HCEC 1CT (cell line): ENCODE measurements around the gene PRKN.

Source experiments
- DNase-seq: peaks from one replicate; pipeline ENCODE4 v3.0.0-alpha.2; 2017

The PRKN gene

DNA sequence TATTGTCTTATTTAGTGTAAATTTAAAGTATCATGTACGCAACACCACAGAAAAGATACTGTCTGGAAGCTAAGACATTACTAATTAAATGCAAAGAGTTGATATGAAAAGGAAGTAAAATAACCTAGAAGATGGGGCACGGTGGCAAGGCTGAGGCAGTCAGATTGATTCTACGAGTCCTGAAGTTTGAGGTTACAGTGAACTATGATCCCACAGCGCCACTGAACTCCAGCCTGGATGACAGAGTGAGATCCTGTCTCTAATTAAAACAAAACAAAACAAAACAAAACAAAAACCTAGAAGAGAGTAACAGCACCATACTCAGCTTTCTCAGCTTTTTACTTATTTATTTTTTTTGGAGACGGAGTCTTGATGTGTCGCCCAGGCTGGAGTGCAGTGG lies 199.0 kb downstream of the PRKN start:
- no peak for DNase-seq

DNA sequence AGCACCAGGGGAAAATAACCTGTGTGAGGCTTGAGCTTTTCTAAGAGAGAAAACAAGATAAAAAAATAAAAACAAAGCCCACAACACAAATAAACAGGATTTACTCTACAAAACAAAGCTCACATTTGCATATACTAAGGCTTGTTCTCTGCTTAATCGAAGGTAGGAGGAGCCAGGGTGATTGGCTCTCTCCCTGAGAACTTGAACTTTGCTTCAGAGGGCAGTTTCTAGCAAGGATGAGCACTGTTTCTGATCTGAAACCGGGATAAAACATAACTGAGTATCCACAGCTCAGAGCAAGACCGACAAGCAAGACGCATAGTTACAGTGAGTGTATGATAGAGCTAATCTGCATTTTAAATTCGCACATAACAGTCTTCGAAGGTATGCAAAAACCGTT lies 200.6 kb downstream of the PRKN start:
- no peak for DNase-seq

GRCh38 chr6:162525181-162525580 lies 202.4 kb downstream of the PRKN start:
- DNase-seq = no peak

DNA sequence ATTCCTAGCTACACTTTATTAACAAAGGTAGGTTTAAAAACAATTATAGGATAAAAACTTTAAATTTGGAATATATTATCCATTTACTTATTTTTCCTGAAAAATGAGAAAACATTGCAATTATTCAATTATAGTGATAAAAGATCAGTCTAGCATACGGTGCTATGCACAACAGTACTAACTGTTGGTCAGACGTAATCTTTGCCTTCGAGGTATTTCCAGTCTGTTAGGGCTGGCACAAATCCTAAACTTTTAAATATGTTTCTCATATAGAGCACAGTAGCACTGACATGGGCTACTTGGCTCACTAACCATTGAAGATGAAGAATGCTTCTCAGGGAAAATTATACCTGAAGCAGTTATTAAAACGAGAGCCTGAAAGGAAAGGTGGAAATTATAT lies 214.8 kb downstream of the PRKN start:
- DNase-seq = no peak

DNA sequence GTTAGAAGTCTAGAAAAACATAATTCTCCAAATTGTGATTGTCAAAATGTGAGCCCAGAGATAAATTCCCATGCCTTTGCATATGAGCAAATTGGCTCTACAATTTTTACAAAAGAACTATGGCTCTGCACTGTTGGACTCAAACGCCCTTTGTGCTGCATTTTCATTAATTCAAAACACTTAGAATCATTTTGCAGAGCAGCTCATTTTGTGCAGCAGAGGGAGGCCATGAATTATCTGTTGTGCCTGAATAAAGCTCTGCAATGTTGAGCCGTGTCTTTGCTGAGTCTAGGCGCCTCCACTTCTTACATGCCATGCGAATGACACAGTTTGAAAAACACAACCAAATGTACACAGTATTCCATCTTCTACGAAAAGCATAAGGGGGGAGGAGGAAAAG lies 230.2 kb downstream of the PRKN start:
- DNase-seq = no peak

DNA sequence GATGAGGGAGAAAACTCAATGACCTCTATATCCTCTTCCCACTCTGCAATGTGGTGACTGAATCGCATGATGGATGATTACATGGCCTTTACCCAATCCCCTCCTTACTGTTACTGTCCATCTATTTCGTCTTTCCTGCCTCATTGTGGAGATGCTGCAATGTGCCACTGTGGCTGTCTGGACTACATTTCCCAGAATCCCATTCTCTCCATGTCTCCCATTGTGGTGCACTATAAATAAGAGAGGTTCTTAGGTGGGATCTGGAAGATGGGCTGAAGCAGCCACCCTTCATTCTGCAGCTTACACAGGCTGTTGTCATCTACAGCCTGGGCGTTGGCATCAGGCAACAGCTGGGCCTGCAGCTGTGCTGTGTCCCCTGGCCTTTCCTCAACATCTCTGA lies 233.6 kb downstream of the PRKN start:
- no peak for DNase-seq

DNA sequence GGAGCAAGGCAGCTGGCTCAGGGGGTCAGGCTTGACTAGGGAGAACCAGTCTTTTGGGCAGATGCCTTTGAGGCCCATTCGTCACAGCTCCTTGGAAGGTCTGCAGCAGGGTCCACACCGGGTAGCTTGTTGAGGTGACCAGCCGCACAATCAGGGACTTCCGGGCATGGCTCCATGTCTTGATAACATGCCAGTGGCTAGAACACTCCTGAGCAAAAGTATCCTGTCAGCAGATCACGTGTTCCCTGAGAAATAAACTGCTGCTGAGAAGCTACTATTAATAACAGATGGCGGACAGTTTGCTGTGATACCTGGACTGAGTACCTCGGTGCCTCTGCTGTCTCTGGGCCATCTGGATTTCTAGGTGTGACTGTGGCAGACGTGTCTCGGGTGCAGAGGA lies 235.9 kb downstream of the PRKN start:
- DNase-seq = no peak

GRCh38 chr6:162489101-162489976 lies 238.2 kb downstream of the PRKN start:
- no peak for DNase-seq

DNA sequence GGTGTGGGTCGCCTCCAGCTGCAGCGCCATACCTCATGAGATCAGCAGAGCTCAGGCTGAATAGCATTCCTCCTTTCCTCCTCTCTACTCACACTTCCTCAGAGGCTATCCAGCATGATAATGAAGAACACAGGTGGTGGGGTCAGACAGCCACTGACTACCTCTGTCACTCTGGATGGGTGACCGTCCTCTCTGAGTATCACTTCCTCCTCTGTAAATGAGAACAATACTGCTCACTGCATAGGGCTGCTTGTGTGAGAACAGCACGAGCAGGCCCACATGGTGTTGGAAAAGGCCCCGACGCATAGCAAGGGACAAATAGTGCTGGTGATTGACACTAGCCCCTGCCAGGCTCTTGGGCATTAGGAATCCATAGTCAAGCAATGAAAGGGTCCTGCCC lies 239.1 kb downstream of the PRKN start:
- no peak for DNase-seq

- no peak for DNase-seq
Observed at GRCh38 chr6:162485464-162485863, 242.1 kb downstream of the PRKN start.

- no peak for DNase-seq
Observed at GRCh38 chr6:162481938-162482337, 245.6 kb downstream of the PRKN start.

GRCh38 chr6:162481320-162481719 lies 246.2 kb downstream of the PRKN start:
- no peak for DNase-seq

- DNase-seq = no peak
Observed at GRCh38 chr6:162478192-162478671, 249.3 kb downstream of the PRKN start.

DNA sequence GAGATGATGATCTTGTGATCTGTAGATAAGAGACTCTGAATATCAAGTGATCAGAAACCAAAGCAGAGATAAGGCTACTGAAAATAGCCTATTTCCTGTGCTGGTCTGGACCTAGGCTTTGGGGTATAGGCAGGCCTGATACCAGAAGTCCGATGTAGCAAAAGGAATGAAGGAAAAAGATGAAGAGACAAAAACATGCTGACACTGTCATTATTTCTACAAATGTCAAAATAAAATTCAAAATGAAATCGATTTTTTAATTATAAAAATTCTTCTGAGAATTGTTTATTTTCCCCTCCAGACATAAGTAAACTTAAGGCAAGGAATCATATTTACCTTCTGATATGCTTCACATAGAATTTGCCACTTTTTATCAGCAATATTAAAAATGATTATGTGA lies 252.8 kb downstream of the PRKN start:
- no peak for DNase-seq

DNA sequence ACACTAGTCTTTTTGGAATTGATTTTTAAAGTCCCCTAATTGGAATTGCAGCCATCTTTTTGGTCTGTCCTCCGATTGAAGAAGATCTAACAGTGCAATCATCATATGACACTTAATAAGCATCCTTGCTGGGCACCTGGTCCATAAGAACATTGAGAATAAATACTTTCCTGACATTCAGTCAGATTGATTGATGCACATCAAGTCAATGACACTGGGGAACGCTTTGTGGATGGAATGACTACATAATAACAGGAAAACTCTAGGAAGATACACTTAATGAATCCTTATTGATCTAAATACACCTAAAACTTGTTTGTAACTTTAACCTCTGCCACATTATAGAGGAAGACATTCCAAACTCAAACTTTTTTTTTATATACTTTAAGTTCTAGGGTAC lies 255.7 kb downstream of the PRKN start:
- DNase-seq = no peak

DNA sequence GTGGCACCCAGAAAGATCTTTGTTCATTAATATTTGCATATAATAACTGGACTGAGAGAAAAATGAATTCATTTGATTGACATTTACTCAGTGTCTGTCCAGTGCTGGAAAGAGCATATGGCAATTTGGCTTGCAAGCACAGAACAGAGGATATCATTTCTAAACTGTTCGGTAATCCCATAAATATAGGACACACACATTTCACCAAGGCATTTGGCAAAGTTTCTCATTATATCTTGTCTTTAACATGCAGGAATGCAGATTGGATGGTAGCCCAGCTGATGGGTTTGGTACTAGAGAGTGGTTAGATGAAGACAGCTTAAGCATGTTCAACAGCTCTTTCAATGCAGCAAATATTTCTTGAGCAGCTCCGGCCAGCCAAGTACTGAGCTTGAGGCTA lies 259.2 kb downstream of the PRKN start:
- no peak for DNase-seq

DNA sequence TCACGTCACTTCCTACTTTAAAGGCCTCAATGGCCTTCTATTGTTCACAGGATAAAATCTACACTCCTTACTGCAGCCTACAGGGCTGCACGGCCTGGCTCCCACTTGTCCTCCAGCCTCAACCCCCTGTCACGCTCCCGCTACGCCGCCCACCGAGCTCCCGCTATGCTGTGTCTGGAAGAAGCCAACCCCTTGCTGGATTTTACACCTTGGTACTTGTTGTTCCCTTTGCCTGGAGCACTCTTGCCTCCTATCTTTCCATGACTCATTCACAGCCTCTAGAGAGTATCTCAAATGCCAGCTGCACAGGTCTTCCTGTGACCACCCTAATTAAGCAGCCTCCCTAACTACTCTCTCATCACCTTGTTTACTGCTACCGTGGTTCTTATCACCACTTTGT lies 259.9 kb downstream of the PRKN start:
- no peak for DNase-seq

- DNase-seq = no peak
Observed at GRCh38 chr6:162463576-162463975, 264.0 kb downstream of the PRKN start.

- DNase-seq = no peak
Observed at GRCh38 chr6:162459985-162460384, 267.6 kb downstream of the PRKN start.

DNA sequence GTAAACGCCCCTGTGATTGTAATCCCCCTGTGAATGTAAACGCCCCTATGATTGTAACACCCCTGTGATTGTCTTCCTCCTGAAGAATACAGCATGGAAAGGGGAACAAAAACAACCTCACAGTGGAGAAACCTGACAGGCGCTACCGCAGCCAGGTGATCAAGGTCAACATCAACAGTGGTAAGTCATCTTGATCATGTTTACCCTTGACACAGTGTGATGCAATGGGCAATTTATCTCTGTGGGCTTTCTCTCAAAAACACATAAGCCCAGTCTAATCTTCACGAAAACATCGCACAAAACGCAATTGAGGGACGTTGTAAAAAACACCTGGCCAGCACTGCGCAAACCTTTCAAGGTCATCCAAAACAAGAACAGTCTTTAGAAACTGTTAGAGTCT lies 277.2 kb downstream of the PRKN start:
- DNase-seq = no peak

GRCh38 chr6:162448294-162448693 lies 279.3 kb downstream of the PRKN start:
- no peak for DNase-seq

DNA sequence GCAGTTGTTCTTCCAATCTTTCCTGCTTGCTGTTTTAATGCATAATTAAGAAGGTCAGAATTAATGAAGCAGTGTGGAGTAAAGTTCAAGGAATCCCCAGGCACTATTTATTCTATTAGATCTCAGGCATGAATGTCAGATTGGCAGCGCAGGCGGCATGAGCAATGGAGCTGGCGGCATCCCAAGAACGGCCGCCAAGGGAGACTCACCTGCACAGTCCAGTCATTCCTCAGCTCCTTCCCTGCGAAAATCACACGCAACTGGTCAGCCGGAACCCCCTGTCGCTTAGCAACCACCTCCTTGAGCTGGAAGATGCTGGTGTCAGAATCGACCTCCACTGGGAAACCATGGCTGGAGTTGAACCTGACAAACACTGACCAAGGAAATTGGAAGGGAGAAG lies 284.5 kb downstream of the PRKN start:
- DNase-seq = no peak

GRCh38 chr6:162442687-162443086 lies 284.9 kb downstream of the PRKN start:
- DNase-seq = no peak

GRCh38 chr6:162441991-162442390 lies 285.6 kb downstream of the PRKN start:
- no peak for DNase-seq

- no peak for DNase-seq
Observed at GRCh38 chr6:162438980-162439379, 288.6 kb downstream of the PRKN start.
